ENCODE measurements around the gene CAPRIN1.

Gene CAPRIN1

DNA sequence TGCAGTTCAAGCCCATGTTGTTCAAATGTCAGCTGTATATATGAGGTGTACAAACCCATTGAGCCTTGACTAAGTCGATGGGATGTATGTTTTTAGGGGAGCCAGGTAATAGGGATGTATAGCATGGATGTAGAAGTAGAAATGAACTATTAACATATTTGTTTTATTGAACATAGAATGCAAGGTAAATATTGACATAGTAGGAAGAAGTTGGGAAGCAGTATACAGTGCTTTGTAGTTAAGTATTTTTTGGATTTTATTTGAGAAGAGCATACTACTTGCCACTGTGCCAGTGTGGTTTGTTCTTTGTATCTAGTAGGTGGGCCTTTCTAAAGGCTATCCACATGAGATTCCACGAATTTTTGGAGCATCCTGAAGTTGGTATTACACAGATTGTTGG is 33.1 kb downstream of the CAPRIN1 start:
- in situ Hi-C loops (cut with HindIII; ENCODE audit: low sequenced_read_pairs): no loop called here

GRCh38 chr11:34086554-34087283 is 35.2 kb downstream of the CAPRIN1 start:
- in situ Hi-C loops (cut with HindIII; ENCODE audit: low sequenced_read_pairs): no loop called here

DNA sequence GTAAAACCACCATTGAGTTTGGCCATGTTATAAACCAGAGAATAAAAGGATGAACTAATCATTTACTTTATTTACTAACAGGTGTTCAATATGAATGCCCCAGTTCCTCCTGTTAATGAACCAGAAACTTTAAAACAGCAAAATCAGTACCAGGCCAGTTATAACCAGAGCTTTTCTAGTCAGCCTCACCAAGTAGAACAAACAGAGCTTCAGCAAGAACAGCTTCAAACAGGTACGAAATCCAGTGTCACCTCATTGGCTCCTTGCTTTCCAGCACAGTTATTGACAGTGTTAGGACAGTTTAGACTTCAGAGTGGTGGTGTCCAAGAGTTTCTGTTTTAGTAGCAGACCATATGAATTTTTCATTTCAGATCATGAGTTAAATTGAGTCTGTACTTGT is 40.3 kb downstream of the CAPRIN1 start:
- in situ Hi-C loops (cut with HindIII; ENCODE audit: low sequenced_read_pairs): loop anchor here (5.0 kb wide), 1 partner anchor 45 kb away; no protein-coding TSS in a partner anchor

DNA sequence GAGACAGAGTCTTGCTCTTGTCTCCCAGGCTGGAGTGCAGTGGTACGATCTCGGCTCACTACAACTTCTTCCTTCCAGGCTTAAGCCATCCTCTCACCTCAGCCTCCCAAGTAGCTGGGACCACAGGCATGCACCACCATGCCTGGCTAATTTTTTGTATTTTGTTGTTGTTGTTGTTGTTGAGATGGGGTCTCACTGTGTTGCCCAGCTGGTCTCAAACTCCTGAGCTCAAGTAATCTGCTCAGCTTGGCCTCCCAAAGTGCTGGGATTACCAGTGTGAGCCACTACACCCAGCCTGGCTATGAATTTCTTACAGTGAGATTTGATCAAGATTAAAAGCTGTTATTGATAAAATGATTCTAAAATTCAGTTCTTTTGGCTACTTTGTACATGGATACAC is 43.4 kb downstream of the CAPRIN1 start:
- in situ Hi-C loops (cut with HindIII; ENCODE audit: low sequenced_read_pairs): loop anchor here (5.0 kb wide), 1 partner anchor 48 kb away; no protein-coding TSS in a partner anchor

- in situ Hi-C loops (cut with HindIII; ENCODE audit: low sequenced_read_pairs): no loop called here
Measured at GRCh38 chr11:34098813-34099212, 47.3 kb downstream of the CAPRIN1 start.

DNA sequence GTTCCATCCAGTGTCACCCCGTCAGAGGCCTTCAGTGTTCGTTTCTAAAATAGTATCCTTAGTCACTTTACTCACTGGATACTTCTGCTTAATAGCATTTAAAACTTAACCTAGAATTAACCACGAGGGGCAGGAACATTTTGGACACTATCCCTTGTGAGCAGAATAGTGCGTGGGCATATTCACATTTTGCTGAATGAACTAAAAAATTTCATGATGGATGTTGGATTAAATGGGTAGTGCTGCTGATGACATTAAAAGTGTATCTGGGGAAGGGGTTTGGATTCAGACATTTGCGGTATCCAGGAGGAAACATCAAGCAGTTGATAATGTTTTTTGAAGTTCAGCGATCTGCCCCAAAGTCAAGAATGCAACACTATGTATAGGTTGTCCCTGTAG is 53.1 kb downstream of the CAPRIN1 start:
- in situ Hi-C loops (cut with HindIII; ENCODE audit: low sequenced_read_pairs): no loop called here

DNA sequence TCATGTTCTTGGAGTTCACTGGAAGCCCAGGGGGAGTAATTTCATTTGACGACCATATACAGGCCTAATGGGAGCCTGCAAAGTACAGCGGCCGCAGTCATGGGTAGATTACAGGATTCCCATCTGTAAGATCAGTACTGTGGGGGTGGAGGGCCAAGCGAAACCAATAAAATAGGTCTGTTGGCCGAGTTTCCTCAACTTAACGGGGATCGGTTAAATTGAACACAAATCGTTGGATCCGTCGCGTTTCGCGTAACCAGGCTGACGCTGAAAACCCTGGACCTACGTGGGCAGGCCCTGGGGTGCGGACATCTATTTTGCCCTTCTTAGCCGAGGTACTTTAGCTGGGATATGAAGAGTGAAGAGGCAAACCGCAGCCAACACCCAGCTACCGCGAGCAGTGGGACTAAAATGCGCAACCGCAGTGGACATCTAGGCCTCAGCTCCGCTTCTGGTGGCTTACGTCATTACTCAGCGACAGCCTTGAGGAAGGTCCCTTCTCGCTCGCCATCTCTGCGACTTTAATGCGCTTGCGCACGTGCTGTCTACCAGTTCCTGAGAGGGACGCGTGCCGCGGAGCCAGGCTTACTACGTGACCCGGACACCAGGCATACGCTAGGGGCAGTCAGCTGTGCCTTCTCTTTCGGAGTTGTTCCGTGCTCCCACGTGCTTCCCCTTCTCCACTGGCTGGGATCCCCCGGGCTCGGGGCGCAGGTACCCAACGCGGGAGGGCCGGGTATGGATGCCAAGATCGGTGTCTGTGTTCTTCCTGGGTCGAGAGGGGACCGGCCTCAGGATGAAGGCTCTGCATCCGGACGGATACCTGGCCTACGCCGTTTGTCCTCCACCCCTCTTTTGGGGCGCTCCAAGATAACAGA is 53.8 kb downstream of the CAPRIN1 start, which contains the start of gene NAT10:
Gene NAT10, plus strand, starts transcription at position 551 of the 878 bp plus-strand sequence. CDS start 2,597 bp downstream, outside the sequence.
- in situ Hi-C loops (cut with HindIII; ENCODE audit: low sequenced_read_pairs): no loop called here

DNA sequence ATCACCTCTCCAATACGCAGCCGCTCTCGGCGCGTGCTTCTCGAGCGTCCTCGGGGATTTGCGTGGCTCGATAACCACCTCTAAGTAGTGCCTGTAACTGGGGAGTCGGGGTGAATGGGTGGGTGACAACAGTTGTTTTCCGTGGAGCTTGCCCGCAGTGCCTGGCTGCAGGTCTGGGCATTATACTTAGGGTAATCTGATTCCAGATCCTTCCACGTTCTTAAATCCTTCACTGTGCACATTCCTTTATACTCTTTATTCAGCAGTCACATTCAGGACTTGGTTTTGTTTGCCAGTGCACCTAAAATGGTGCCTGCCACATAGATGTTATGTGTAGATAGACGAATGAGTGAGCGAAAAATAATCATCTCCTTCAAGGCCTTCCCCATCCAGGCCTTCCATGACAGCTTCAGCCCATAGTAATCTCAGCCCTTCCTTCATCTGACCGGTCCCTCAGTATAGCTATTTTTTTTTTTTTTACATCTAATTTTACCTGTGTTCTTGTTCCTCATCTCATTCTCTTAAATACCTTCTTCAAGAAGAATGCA is 54.5 kb downstream of the CAPRIN1 start:
- in situ Hi-C loops (cut with HindIII; ENCODE audit: low sequenced_read_pairs): no loop called here

DNA sequence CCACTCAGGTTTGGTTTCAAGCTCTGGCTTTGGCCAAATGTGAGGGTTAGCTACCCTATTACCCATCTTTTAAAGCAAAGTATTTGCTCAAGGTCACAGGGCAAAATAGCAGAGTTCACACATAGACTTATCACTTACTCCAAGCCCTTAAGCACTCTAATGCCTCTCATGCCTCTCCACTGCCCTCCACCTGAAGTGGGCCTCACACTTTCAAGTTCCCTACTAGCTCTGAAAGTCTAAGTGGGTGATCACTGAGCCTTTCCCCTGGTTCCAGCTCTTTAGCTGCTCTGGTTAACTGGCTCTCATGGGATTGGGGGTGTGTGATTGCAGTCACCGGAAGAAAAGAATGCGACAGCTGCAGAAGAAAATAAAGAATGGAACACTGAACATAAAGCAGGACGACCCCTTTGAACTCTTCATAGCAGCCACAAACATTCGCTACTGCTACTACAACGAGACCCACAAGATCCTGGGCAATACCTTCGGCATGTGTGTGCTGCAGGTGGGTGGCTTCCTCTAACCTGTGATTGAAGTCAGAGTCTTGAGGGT is 60.3 kb downstream of the CAPRIN1 start:
- in situ Hi-C loops (cut with HindIII; ENCODE audit: low sequenced_read_pairs): no loop called here

GRCh38 chr11:34114014-34114413 is 62.5 kb downstream of the CAPRIN1 start:
- in situ Hi-C loops (cut with HindIII; ENCODE audit: low sequenced_read_pairs): no loop called here

GRCh38 chr11:34114471-34114870 is 62.9 kb downstream of the CAPRIN1 start:
- in situ Hi-C loops (cut with HindIII; ENCODE audit: low sequenced_read_pairs): no loop called here

GRCh38 chr11:34120651-34121050 is 69.1 kb downstream of the CAPRIN1 start:
- in situ Hi-C loops (cut with HindIII; ENCODE audit: low sequenced_read_pairs): no loop called here

DNA sequence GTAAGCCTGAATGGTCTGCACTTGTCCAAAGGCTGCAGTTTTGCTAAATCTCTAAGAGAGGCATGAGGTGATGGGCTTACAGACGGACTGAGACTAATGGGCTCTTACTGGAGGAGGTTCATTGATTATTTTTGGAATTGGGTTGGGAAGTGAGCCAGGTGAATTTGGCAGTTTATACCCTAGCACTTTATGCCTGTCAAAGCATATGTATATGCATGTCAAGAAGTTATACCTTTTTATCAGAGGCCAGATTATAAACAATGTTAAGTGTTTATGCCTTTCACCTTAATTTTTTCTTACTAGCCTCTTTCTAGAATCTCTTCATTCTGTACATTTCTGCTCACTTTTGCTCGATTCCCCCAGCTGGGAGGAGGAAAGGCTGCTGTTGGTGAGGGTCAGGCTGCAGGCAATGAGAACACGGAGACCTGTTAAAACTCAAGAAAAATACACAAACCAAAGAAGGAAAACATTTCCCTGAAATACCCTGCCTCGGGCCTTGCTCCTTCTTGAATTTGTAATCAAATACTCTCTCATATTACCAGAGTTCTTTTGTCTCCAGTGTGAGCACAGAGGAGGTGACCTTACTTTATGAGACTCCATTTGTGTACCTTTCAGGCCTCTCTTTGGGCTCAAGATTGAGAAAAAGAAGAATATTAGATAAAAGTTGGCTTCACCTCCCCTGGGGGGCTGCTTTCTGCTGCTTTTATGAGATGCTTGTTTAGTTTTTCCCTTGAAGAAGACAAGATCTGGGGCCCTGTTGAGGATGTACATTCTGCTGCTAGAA is 73.5 kb downstream of the CAPRIN1 start:
- in situ Hi-C loops (cut with HindIII; ENCODE audit: low sequenced_read_pairs): no loop called here

DNA sequence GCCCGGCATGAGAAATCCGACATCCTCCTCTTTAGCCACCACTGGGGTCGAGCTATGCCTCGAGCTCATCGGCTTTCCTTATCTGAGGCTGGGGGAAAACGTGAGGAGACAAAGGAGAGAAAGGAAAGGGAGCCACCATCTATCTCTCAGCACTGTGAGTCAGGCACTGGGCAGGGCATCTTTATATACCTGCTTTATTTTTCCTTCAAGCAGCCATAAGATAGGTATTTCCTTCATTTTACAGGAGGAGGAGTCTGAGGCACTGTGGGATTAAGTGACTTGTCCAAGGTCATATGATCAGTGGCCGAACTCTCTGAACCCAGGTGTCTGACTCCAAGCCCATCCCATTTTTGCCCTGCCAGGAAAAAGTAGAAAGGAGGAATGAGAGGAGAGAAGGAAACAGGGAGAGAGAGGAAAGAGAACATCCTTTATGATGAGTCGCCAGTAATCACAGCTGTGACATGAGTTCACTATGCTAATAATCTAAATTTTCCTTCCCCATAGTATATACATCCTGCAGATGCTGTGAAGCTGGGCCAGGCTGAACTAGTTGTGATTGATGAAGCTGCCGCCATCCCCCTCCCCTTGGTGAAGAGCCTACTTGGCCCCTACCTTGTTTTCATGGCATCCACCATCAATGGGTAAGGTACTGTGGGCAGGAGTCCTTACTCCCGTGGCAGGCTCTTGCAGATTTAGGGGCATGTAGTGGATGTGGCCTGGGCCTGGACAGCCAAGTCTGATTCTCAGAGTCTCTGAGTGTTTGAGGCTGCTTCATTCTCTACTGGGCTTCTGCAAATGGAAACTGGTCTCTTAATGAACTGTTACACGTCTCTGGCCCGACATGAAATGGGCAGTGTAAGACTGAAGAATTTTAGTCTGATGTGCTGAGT is 75.7 kb downstream of the CAPRIN1 start:
- in situ Hi-C loops (cut with HindIII; ENCODE audit: low sequenced_read_pairs): no loop called here

- in situ Hi-C loops (cut with HindIII; ENCODE audit: low sequenced_read_pairs): no loop called here
Measured at GRCh38 chr11:34128824-34129223, 77.3 kb downstream of the CAPRIN1 start.

DNA sequence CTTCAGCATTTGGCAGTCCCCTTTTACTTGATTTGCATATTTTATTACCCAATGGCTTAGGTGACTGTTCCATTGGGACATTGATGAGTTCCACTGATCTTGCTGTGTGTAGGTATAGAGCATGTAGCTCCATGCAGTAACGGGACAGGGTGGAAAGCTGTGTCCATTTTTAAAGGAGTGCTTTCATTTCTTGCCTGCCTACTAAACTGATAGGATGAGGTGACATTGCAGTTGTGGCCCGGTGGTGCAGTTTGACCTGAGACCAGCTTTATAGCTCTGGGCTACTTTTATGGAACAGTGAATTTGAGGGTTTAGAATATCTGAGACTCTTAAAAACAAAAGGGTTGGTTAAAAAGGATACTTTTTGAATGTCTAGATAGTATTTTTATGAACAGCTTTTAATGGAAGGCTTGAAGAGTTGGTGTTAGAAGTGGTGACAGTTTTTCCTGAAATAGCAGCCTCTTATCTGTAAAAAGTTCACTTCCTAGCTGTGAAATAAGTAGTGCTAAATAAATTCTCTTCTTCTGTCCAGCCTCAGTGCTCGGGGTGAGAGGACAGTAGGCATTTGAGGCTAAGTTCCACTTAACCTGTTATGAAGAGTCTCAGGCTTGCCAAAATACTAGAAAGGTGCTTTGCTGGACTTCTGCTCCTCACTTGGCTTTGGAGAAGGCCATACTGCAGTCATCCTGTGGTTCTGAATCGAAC is 80.9 kb downstream of the CAPRIN1 start:
- in situ Hi-C loops (cut with HindIII; ENCODE audit: low sequenced_read_pairs): no loop called here

- in situ Hi-C loops (cut with HindIII; ENCODE audit: low sequenced_read_pairs): no loop called here
Measured at GRCh38 chr11:34134765-34135164, 83.2 kb downstream of the CAPRIN1 start.

GRCh38 chr11:34135439-34135838 is 83.9 kb downstream of the CAPRIN1 start:
- in situ Hi-C loops (cut with HindIII; ENCODE audit: low sequenced_read_pairs): no loop called here

DNA sequence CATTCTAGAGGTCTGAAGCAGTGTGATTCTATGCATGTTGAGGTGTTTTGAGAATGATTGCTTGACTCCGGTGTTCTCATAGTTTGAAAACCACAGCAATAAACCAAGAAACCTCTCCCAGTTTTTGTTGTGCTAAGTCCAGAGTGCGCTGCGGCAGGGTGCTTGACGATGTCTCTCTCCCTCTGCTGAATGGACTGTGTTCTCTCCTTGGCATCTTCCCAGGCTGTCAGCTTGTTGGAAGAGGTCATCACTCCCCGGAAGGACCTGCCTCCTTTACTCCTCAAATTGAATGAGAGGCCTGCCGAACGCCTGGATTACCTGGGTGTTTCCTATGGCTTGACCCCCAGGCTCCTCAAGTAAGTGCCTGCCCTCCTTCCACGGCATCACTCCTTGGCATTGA is 84.9 kb downstream of the CAPRIN1 start:
- in situ Hi-C loops (cut with HindIII; ENCODE audit: low sequenced_read_pairs): no loop called here
